Measurements from ENCODE around the gene SRD5A2. TPM values are rescaled to one million over a fixed set of nuclear protein-coding genes. Genes with fewer than 3 reads are reported as not detected.

SRD5A2 gene
- total and polyA plus RNA-seq, 2 donors from 2014 or later, result 0.15 to 0.22 TPM

DNA sequence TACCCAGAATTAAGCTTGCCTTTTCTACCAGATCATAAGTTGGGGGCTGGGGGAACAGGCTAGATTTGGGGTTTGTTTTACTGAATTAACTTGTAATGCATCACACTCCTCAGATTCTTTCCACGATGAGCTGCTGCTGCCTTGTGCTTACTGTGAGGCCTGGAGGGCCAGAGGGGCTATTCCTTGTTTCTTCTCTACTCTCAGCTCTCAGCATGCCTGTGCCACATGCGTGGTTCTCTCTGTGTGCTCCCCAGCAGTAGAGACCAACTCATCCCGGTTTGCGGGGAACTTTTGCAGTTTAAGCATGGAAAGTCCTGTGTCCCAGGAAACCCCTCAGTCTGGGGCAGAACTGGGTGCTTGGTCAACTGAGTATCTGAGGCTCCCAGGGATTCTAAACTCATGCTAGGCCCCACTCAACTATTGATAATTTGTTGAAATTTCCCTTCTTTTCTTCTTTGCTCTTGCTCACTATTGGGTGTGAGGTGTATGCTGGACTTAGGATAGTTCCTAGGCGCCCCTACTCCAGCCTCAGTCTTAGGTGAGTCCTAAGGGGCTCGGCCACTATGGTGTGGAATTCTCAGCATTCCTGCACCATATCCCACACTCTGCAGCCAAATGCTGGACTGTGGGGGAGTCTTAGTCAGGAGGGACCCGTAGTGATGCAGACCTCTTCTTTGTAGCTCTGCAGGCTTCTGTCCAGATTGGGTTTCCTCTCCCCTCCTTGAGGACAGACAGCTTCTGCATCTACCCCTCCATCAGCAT, 63.1 kb downstream of the SRD5A2 start:
- intact Hi-C loops (cut with DNase I), result no loop called here
- no peaks in the 10 kb centered on the region for H3K4me1 ChIP-seq (ENCODE audit: control insufficient read depth in 2 of 3, insufficient read depth in 2 of 3, low read depth in 1 of 3, low read length in 3 of 3)
- H3K9ac ChIP-seq (ENCODE audit: low read length in 3 of 3), result no peak overlapping the region
- FAIRE-seq, result no peak
- H3K27me3 ChIP-seq (ENCODE audit: control insufficient read depth, insufficient read depth, low read length), result no peaks in the 10 kb centered on the region
- H3K9me3 ChIP-seq (ENCODE audit: control insufficient read depth in 2 of 3, insufficient read depth in 1 of 3, low read length in 3 of 3), result no peaks in the 10 kb centered on the region
- no peak overlapping the region for H3K27ac ChIP-seq (ENCODE audit: low read depth in 2 of 2, low read length in 2 of 2)
- no peaks in the 10 kb centered on the region for H3K36me3 ChIP-seq (ENCODE audit: control insufficient read depth in 2 of 3, insufficient read depth in 3 of 3, low read length in 3 of 3)
- no peak overlapping the region for H3K4me3 ChIP-seq (ENCODE audit: low read length in 3 of 3)
- TF ChIP-seq, protein P1, sequence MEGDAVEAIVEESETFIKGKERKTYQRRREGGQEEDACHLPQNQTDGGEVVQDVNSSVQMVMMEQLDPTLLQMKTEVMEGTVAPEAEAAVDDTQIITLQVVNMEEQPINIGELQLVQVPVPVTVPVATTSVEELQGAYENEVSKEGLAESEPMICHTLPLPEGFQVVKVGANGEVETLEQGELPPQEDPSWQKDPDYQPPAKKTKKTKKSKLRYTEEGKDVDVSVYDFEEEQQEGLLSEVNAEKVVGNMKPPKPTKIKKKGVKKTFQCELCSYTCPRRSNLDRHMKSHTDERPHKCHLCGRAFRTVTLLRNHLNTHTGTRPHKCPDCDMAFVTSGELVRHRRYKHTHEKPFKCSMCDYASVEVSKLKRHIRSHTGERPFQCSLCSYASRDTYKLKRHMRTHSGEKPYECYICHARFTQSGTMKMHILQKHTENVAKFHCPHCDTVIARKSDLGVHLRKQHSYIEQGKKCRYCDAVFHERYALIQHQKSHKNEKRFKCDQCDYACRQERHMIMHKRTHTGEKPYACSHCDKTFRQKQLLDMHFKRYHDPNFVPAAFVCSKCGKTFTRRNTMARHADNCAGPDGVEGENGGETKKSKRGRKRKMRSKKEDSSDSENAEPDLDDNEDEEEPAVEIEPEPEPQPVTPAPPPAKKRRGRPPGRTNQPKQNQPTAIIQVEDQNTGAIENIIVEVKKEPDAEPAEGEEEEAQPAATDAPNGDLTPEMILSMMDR (IDR thresholded peaks at IDR 0.05; ENCODE audit: borderline replicate concordance, extremely low read depth, insufficient read depth), result no peak
- no peak for DNase-seq

DNA sequence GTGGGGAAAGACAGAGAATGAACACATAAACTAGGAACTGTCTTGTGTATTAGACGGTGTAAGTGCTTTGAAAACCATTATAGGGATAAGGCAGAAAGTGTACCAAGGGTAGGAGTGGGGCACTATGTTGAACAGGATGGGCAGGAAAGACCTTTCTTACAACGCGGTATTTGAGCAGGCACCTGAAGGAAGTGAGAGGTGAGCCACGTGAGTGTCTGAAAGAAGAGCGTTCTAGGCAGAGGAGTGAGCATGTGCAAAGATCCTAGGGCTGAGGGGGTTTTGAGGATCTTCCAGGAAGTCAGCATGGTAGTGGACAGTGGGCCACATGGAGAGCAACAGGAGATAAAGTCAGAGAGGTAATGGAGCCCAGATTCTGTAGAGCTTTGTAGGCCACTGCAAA, 65.2 kb downstream of the SRD5A2 start:
- Histone ChIP-seq H3K27ac (ENCODE audit: low read depth in 2 of 2, low read length in 2 of 2) (no peak overlapping the region), H3K4me1 (ENCODE audit: control insufficient read depth in 2 of 3, insufficient read depth in 2 of 3, low read depth in 1 of 3, low read length in 3 of 3) (no peaks in the 10 kb centered on the region), H3K27me3 (ENCODE audit: control insufficient read depth, insufficient read depth, low read length) (no peaks in the 10 kb centered on the region), H3K9ac (ENCODE audit: low read length in 3 of 3) (no peak overlapping the region), H3K36me3 (ENCODE audit: control insufficient read depth in 2 of 3, insufficient read depth in 3 of 3, low read length in 3 of 3) (no peaks in the 10 kb centered on the region), H3K4me3 (ENCODE audit: low read length in 3 of 3) (no peak overlapping the region), H3K9me3 (ENCODE audit: control insufficient read depth in 2 of 3, insufficient read depth in 1 of 3, low read length in 3 of 3) (no peaks in the 10 kb centered on the region)
- DNase-seq (no peak), FAIRE-seq (no peak)
- TF ChIP-seq, protein P1 (IDR thresholded peaks at IDR 0.05; ENCODE audit: borderline replicate concordance, extremely low read depth, insufficient read depth), result no peak
- intact Hi-C loops (cut with DNase I), result no loop called here

DNA sequence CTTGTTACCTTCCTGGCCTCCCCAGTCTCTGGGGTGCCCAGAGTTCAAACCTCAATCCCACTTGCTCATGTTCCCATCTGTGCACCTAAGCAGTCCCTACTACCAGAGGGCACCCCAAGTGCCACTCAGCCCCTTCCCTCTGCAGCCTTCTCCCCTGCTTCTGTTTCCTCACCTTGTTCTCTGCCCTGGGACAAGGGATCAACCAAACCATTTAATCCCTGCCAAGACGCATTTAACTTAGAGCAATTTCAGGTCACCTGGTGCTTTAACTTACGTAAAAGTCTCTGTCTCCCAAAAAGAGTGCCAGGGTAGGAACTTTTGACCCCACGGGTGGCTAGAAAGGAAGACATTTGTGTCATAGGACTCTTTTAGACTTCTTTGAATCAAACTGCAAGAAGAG, 67.2 kb downstream of the SRD5A2 start:
- no peaks in the 10 kb centered on the region for H3K9me3 ChIP-seq (ENCODE audit: control insufficient read depth in 2 of 3, insufficient read depth in 1 of 3, low read length in 3 of 3)
- H3K27me3 ChIP-seq (ENCODE audit: control insufficient read depth, insufficient read depth, low read length), result no peaks in the 10 kb centered on the region
- intact Hi-C loops (cut with DNase I), result no loop called here
- no peak overlapping the region for H3K4me3 ChIP-seq (ENCODE audit: low read length in 3 of 3)
- FAIRE-seq (no peak), DNase-seq (no peak)
- H3K27ac ChIP-seq (ENCODE audit: low read depth in 2 of 2, low read length in 2 of 2), result no peak overlapping the region
- no peaks in the 10 kb centered on the region for H3K36me3 ChIP-seq (ENCODE audit: control insufficient read depth in 2 of 3, insufficient read depth in 3 of 3, low read length in 3 of 3)
- no peaks in the 10 kb centered on the region for H3K4me1 ChIP-seq (ENCODE audit: control insufficient read depth in 2 of 3, insufficient read depth in 2 of 3, low read depth in 1 of 3, low read length in 3 of 3)
- H3K9ac ChIP-seq (ENCODE audit: low read length in 3 of 3), result no peak overlapping the region
- TF ChIP-seq, protein P1 (IDR thresholded peaks at IDR 0.05; ENCODE audit: borderline replicate concordance, extremely low read depth, insufficient read depth), result no peak

All from kidney (tissue), 14 donors.